ENCODE measurements around the gene MAP3K12.

DNA sequence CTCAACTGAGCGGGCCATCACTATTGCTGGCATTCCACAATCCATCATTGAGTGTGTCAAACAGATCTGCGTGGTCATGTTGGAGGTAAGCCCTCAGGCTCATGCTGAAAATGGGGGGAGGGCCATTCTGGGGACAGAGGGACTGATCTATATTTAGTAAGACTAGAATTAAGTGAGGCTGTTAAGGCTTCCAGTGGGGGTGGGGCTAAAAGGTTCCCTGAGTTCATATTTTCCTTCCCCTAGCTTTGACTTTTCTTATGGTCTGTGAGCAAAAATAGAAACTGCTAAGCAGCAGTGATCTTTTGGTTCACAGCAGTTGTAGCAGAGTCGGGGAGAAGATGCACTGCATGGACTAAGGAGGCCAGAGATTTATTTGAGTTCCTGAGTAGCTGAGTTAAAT, 38.2 kb downstream of the MAP3K12 start:
- TF ChIP-seq, protein P1, sequence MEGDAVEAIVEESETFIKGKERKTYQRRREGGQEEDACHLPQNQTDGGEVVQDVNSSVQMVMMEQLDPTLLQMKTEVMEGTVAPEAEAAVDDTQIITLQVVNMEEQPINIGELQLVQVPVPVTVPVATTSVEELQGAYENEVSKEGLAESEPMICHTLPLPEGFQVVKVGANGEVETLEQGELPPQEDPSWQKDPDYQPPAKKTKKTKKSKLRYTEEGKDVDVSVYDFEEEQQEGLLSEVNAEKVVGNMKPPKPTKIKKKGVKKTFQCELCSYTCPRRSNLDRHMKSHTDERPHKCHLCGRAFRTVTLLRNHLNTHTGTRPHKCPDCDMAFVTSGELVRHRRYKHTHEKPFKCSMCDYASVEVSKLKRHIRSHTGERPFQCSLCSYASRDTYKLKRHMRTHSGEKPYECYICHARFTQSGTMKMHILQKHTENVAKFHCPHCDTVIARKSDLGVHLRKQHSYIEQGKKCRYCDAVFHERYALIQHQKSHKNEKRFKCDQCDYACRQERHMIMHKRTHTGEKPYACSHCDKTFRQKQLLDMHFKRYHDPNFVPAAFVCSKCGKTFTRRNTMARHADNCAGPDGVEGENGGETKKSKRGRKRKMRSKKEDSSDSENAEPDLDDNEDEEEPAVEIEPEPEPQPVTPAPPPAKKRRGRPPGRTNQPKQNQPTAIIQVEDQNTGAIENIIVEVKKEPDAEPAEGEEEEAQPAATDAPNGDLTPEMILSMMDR (conservative IDR thresholded peaks at IDR 0.05), result no peak
- no peak for TF ChIP-seq EZH2 (IDR thresholded peaks at IDR 0.05; ENCODE audit: low read depth)

All from PC-9 (cell line).